GM21737 (cell line): ENCODE results near the gene INTS11.
"Not testable (repeated sequence)": the region's sequence is repeated elsewhere in the genome, so short reads cannot be mapped to it uniquely, and the experiment has no call there.

Source experiments
- ATAC-seq: cut with Tn5 transposase; IDR thresholded peaks from one replicate; pipeline ENCODE4 v1.9.1; 2021; ENCODE audit warnings: mild to moderate bottlenecking, moderate library complexity; ENCODE audit not compliant: unreplicated experiment

INTS11 gene

DNA sequence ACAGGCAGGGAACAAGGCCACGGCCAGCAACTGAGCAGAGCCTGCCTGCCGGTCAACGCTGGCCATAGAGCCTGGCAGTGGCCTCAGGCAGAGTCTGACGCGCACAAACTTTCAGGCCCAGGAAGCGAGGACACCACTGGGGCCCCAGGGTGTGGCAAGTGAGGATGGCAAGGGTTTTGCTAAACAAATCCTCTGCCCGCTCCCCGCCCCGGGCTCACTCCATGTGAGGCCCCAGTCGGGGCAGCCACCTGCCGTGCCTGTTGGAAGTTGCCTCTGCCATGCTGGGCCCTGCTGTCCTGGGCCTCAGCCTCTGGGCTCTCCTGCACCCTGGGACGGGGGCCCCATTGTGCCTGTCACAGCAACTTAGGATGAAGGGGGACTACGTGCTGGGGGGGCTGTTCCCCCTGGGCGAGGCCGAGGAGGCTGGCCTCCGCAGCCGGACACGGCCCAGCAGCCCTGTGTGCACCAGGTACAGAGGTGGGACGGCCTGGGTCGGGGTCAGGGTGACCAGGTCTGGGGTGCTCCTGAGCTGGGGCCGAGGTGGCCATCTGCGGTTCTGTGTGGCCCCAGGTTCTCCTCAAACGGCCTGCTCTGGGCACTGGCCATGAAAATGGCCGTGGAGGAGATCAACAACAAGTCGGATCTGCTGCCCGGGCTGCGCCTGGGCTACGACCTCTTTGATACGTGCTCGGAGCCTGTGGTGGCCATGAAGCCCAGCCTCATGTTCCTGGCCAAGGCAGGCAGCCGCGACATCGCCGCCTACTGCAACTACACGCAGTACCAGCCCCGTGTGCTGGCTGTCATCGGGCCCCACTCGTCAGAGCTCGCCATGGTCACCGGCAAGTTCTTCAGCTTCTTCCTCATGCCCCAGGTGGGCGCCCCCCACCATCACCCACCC lies 6.9 kb upstream of the INTS11 start, which contains the start of gene TAS1R3:
TAS1R3 (plus strand) TSS at position 213 of the 898 bp plus-strand sequence; CDS start at position 279, 66 bp downstream.
- ATAC-seq, result no peak

GRCh38 chr1:1330366-1331067 lies 6.1 kb upstream of the INTS11 start:
- ATAC-seq, result no peak

- ATAC-seq, result no peak
Measured at GRCh38 chr1:1329304-1330210, 5.1 kb upstream of the INTS11 start.

- no peak for ATAC-seq
Measured at GRCh38 chr1:1328254-1328653, 3.8 kb upstream of the INTS11 start.

- no peak for ATAC-seq
Measured at GRCh38 chr1:1327291-1327690, 2.8 kb upstream of the INTS11 start.

DNA sequence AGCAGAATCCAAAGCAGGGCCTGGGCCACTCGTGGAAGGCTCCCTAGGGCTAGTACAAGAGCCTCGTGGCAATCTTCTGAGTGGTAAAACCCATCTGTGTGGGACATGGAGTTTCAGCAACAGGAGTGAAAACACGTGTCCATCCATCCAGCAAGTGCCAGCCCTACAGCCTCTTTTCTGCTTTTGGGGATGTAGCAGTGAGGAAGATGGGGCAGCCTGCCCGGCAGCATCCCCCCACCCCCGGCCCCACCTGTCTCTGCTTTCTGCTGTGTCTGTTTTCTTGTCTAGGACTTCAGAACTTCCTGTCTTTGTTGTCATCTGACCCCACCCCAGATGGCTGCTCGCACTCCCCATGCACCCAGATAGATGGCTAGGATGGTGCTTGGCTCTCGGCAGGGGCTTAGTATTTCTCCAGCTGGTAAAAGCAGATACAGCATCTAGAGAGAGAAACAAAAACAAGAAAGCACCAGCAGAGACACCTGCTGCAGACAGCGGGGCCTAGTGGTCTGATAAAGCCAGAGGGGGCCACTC lies 1.7 kb upstream of the INTS11 start:
- ATAC-seq, result no peak

GRCh38 chr1:1325288-1326074 lies 1.0 kb upstream of the INTS11 start:
- no peak for ATAC-seq

DNA sequence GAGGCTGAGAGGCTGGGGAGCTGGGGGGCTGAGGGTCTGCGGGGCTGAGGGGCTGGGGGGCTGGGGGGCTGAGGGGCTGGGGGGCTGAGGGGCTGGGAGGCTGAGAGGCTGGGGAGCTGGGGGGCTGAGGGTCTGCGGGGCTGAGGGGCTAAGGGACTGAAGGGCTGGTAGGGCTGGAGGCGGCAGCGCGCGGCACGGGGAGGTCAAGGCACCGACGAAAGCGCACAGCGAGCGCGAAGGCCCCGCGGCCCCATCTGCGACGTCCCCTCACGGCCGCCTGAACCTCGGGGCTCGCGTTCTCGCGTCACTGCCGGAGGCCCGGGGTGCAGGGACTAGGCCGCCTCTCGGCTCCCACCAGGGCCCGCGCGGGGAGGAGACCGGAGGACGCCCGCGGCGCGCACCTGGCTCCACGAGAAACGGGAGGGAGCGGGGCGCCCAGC lies 356 bp downstream of the INTS11 start:
- peak; percentile 7 for ATAC-seq

DNA sequence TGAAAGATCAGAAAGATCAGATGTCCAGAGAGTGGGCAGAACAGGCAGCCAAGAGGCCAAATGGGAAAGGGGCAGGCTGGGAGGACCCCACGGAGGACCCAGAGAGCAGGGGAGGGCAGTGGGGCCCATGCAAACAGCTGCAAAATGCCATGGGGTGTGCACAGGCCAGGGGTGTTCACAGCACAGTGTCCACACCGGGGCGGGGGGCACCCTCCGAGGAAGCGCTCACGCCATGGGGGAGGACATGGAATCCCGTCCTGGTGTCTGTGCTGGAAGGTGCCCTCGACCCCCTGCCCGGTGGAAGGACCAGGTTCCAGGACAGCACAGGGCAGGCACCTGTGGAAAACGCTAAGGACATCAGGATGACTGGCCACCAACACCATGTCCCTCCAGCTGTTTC lies 1.5 kb downstream of the INTS11 start:
- no peak for ATAC-seq

DNA sequence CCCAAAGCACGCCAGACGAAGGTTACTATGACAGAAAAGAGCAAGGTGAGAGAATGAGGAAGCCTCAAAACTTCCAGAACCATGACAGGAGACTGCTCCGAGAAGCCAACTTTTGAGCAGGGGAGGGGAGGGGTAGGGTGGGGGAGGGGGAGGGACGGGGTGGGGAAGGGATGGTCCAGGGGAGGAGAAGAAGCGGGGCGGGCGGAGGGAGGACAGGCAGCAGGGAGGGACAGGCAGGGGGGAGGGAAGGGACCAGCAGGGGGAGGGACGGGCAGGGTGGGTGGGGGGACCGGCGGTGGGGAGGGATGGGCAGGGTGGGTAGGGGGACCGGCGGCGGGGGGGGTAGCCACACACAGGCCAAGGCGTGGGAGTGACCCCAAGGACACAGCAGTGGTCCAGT lies 2.0 kb downstream of the INTS11 start:
- no peak for ATAC-seq

GRCh38 chr1:1321477-1321876 lies 3.0 kb downstream of the INTS11 start:
- ATAC-seq, result no peak

- no peak for ATAC-seq
Measured at GRCh38 chr1:1320666-1321448, 3.6 kb downstream of the INTS11 start.

GRCh38 chr1:1319646-1319941 lies 4.9 kb downstream of the INTS11 start:
- no peak for ATAC-seq

- ATAC-seq, result no peak
Measured at GRCh38 chr1:1318777-1319645, 5.4 kb downstream of the INTS11 start.

- no peak for ATAC-seq
Measured at GRCh38 chr1:1318131-1318652, 6.3 kb downstream of the INTS11 start.

DNA sequence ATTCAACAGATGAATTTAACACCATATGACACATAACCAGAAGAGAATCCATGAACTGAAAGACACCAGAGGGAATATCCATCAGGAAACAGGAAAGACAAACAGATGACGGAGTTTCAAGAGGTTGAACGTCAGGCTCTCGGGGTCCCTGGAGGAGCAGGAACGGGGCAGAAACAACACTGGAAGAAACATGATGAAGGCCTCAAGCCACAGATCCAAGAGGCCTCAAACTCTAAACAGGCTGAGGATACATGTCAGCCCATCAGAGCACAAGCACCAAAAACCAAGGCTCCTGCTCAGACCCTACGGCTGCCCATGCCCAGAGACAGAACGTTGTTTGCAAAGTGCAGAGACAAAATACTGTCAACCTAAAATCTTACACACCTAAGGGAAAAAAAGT lies 7.0 kb downstream of the INTS11 start:
- ATAC-seq, result no peak

DNA sequence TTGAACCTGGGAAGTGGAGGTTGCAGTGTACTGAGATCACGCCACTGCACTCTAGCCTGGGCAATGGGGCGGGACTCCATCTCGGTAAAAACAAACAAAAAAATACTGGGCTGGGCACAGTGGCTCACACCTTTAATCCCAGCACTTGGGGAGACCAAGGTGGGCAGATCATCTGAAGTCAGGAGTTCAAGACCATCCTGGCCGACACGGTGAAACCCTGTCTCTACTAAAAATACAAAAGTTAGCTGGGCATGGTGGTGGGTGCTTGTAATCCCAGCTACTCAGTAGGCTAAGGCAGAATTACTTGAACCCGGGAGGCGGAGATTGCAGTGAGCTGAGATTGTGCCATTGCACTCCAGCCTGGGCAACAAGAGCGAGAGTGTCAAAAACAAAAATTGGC lies 8.3 kb downstream of the INTS11 start:
- not testable (repeated sequence) for ATAC-seq

- no peak for ATAC-seq
Measured at GRCh38 chr1:1315435-1315954, 9.0 kb downstream of the INTS11 start.
